Middle frontal gyrus (tissue), 1 donor: ENCODE data around the gene LRP5.

ENCODE experiments used
- DNase-seq: peaks from one replicate; pipeline ENCODE4 v3.0.0-alpha.2; 2015; ENCODE audit warnings: low spot score; ENCODE audit errors: extremely low spot score

The LRP5 gene

DNA sequence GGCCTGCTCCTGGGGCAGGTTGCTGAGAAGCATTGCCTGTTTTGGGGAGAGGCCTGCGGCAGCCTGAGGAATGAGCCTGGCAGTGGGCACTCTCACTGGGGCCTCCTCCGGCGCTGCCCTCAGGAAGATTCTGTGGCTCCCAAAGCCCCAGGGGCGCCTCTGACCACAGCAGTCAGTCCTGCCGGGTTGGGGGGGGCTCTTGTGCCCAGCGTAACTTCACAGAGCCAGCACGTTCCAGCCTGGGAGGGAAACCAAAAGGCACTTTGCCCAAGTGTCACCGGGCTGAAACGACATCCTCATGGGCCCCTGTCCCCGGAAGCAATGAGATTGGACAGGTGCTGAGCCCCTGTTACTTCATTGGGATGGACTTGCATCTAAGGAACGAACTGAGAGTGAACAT is 4.3 kb upstream of the LRP5 start:
- DNase-seq: no peak

DNA sequence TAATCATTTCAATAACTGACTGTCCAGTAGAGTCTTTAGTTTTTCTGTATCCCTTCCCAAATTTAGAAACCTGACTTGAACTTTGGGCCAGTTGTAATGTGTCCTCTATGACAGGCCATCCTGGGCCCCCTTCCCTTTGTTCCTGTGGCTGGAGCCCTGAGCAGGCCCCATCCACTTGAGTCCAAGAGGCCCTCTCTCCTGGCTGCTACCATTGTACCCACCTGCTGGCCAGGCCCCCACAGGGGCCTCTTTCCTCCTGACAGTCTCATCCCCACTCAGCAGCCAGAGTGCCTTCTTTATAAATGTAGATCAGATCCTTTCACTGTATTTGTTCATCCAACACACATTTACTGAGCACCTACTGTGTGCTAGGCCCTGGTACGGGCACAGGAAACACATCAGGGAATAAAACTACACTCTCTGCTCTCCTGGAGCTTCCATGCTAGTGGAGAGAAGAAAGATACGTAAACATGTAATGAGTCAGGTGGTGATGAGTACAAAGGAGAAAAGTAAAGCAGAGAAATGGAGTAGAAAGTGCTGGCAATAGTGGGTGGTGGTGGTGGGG is 2.7 kb upstream of the LRP5 start:
- DNase-seq: no peak

DNA sequence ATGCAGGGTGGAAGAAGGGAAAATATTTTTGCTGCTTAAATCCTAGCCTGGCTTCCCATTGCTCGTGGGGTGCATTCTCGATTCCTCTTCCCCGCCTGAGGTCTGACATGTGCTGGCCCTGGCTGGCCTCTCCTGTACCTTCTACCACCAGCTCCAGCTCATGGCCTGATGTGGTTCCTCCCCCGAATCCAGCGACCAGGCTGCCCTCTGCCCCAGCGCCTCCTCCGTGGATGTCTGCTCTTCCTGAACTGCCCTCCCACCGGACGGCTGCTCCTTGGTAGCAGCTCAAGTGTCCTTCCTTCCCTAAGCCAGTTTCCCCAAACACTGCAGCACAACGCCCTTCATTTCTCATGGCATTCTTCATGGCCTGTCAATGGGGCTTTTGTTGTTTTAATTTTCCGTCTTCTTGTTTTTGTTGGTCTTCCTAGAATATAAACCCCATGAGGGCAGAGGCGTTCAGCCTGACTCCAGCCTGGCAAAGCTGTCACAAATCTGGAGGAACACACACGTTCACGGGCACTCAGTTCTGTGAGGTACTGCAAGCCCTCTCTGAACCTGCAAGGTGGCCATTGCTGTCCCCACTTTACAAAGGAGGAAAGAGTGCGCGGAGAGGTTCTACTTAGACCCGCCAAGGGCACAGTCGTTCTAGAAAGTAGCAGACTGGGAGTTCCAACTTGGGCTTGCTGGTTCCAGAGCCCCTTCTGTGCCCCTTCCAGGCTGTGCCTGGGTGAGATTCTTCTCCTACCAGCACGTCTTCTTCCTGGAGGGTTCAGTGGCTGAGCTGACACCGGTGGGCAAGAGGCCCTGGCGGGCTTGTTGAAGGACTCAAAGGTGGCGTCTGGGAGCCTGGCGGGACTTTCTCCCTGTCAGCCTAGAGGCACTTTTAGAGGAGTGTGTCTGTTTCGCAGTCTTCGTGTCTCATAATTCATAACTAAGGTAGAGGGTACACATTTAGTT is 953 bp upstream of the LRP5 start:
- DNase-seq: no peak

DNA sequence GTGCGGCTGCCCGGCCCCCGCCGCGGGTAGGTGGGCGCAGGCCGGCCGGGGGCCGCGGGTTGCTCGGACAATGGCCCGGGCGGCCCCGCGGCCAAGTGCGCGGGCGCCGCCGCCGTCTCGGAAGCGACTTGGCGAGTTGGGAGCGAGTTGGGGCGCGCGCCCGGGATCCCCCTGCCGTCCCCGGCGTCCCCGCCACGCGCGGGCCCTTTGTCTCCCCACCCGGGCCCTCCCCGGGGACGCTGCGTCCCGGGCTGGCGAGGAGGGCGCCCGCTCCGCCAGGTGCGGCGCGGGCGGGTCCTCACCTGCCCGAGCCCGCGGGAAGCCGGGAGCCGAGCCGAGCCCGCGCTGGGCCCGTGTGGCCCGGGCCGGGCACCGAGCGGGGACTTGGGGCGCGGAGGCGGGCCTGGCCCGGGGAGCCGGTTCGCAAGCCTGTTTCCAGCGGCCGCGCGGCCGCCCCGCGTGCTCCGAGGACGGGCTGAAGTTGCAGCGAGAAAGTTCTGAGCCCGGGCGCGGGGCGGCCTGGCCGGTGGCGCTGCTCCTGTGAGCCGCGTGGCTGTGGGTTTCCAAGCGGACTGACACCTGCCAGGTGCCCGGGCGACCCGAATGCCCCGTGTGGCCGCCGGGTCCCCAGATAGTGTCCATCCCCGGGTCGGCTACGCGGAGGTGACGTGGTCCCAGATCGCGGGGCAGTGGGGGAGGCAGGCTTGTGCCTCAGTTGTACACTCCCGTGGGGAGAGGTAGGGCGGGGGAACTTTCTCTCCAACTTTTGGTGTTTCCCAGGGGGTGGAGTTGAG is 586 bp downstream of the LRP5 start:
- no peak for DNase-seq

DNA sequence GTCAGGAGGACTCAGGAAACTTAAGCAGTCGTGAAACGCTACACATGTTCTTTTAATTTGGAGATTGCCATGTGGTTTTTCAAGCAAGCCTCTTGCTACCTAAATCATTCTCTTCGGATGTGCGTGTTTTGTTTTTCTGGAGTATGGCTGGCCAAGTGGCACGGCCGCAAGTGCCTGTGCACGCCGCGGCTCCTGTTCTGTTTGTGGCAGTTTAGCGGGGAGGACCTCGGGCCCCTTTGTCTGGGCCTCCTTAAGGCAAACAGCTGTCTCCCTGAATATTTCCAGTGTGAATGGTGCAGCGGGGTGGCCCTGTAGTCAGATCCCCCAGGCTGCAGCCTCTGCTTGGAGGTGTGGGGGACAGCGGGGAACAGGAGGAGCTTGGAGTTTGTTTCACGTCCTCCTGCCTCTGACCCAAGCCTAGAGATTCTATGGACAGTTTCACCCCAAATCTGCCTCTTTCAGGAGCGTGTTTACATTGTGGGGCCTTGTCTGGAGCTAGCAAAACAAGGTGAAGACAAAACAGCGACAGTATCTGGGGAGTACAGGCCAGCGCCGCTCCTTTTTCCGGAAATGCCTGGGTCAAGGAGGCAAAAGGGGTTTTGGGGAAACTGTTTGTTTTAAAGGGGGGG is 1.3 kb downstream of the LRP5 start:
- no peak for DNase-seq

DNA sequence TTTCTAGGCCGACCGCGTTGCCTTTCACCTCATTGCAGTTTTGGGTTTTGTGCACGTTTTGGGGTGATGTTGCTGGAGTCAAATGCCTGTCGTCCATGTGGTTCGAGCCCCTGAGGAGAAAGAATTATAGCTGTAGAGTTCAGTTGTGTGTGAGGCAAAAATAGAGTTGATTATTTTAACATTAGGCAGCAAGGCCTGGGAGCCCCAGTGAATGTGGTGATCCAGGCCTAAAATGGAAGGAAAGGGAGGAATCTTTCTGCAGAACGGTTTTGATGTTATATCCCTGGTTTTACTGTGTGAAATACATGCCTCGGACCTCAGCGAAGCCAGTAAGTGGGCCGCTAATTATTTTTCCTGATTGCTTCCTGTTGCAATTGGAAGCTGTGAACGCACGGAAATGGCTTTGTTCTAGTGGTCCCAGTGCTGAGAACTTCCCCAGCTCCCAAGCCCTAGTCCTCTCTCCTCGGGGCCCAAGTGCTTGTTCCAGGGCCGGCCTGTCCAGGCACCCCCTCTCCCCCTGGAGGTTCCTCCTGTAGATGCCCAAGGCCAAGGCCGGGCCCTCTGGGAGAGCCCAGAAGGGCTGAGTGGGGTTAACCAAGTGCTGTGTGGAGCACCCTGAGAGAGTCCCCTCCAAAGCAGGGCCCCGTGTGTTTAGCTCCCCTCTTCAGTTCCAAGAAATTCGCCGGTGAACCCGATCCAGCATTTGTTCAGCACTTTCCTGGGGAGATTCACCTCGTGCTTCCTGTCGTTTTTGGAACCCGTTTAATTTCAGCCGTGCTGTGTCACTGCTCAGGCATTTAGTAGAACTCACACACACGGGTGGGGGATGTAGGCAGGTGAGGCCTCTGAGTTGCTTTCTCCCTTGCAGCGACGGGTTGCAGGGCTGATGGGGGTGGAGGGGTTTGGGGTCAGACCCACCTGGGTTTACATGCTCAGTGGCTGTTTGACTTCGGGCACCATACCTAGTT is 2.1 kb downstream of the LRP5 start:
- no peak for DNase-seq

DNA sequence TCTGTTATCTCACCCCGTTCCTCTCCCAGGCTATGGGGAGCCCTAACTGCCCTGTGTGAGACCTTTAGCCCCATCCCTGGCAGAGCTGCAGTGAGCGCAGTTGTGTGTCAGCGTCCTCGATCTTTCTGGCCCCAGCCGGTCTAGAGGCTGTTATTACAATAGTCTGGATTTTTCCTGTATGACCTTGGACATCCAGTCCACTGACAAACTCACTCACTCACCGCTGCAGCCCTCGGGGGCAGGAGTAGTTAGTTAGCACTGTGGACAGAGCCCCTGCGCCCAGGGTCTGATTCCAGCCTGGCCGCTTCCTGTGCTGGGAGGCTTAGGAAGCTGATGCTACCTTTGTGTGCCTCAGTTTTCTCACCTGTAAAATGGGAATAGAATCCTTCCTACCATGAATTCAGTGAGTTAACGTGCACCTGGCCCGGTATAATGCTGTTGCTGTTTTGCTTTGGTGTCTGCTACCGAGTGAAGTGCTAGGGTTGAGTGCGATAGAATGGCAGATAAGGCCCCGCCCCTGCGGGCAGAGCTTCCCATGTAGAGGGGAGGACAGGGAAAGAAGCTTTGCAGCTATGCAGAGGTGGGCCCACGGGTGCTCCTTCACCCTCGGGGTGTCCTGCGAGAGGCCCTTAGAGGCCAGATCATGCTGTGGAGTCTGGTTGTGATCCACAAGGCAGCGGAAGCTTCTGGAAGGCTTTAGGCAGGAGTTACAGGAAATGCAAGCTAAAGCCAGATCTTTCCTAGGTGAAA is 3.0 kb downstream of the LRP5 start:
- DNase-seq: no peak

DNA sequence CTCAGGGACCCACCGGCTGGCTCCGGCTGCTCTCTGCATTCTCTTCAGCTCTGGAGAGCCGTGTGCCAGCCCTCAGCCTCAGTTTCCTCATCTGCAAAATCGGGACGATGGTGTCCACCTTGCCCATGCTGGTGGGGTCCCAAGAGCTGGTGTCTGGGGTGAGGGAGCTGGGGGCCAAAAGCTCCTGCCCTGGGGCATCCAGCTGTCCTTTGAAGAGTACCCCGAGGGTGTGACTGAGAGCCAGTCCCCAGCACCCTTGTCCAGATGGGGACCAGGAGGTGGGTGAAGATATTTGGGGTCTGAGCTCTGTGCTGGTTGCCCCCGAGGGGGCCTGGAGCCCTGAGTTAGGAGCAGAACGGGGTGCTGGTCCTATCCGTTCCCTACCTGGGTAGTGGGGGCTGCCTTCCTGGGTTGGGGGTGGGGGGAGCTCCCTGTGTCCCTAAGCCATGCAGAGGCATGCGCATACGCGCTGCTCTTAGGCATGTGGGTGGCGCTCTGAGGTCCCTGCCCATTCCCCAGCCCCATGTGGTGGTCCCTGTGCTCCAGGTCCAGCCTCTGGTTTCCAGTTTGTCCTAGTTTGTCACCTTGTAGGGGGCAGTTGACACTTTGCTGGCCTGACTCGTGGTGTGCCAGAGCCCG is 4.9 kb downstream of the LRP5 start:
- no peak for DNase-seq

DNA sequence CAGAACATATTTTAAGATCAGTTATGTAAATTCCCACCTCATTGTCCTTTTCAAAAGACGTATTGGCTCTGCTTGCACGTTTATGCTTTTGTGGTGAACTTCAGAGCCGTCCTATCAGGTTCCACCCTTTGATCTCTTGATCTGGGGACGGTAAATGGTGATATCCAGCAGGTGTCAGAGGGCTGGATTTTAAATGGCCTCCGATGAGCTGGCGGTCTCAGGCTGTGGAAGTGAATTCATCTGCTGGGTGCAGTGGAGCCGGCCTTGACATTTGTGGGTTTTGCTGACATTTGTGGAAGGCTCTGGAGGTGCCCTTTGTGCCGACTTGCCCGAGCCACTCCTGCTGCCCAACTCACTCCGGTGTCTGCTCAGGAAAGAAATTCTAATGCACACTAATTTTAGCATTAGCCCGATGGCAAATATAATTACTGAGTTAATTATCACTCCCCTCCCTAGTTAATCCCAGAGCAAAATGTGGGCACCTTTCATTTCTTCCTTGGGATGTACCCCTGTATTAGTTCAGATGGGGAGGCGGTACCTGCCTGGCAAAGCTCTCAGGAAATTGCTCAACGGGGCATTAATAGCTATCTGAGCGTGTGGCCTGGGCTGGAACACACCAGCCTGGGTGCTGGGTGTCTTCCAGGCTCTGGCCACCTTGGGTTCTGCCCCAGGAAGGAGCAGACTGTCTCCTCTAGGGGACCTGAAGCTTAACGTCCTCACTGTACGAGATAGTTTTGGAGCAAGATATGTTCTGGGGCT is 9.1 kb downstream of the LRP5 start:
- DNase-seq: no peak

DNA sequence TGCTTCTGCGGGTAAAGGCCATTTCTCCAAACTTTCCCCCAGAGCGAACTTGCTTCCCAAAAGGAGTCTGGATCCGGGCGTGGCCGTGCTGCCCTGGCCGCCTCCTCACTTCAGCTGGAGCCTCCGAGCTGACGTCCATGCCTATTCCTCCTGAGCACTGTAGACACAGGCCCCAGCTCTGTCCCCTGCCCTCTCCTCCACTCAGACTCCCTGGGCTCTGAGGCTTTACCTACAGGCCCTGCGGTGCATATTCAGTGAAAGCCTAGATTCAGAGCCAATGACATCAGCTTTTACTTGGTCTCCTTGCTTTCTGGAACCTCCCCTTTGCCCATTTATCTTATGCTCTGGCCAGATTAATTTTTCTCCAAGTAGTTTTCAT is 9.7 kb downstream of the LRP5 start:
- no peak for DNase-seq

DNA sequence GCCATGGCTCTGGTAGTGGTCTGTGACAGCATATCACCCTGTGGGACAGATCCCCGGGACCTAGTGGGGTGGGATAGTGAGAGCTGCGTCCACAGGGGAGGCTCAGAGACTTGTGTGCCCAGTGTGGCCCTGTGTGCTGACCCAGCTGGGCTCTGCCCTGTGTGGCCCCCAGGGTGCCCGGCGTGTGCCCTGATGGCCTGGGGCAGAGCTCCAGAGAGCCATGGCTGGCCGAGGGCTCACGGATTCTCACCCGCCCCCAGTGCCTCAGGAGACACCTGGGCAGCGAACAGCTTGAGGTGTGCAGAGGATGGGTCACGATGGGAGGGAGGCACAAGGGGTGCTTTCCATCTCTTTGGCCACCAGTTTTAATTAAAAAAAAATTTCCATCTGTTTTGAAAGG is 11.8 kb downstream of the LRP5 start:
- DNase-seq: no peak

DNA sequence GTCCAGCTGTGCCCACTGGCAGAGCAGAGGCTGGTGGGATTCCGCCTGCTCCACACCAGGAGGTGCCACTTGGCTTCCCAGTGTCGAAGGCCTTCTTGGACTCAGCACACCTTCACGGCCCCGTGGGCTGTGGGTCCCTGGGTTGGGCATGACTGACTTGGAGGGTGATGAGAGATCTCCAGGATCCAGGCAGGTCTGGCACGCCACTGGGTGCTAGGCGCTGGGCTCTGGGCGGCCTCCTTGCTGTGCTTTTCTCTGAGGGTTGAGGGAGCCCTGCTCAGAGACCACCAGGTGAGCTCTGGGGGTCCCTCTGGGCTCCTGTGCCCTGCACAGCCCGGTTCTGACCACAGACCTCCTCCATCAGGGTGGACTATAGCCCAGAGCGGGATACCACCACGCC is 12.3 kb downstream of the LRP5 start:
- no peak for DNase-seq

DNA sequence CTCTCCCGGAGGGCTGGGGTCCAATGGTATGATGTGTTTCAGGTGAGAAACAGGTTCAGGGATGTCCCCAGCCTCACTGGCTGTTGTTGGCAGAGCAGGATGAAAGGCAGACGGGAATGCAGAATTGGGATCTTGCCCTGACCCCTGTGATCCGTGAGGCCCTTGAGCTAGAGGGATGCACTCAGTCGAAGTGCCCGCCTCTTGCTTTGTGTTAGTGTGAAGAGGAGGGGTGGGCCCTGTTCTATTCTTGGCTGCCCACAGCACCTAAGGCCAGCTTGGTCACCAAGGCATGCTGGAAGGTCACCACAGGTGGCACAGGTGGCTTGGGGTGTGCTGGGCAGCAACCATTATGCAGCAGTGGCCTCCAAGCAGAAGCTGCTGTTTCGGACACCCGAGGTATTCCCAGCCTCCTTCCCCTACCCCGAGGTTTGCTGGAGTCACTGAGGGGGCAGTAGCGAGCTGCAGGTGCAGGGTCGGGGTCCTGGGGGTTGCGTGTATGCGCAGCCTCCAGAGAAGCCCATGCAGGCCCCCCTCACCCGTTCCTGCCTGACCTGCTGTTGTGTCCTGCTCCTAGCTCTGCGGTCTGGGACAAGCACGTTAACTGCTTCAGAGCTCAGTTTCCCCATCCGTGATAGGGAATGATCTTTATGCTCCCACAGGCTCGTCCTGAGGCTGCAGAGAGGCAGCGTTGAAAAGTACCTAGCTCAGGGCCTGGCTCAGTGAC is 13.0 kb downstream of the LRP5 start:
- no peak for DNase-seq

DNA sequence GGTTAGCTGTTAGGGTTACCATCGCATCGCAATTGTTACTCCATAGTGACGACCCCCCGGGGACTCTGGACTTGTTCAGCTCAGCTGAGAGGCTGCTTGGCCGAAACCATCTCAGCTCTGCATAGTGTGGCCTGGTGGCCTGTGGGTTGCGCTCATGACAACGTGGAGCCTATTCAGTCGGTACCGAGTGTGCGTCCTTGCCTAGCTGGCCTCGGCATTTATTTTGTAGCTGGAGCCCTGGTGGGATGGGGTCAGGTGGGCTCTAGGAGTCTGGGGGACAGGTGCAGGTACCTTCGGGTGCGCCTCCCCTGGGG is 13.5 kb downstream of the LRP5 start:
- DNase-seq: no peak

DNA sequence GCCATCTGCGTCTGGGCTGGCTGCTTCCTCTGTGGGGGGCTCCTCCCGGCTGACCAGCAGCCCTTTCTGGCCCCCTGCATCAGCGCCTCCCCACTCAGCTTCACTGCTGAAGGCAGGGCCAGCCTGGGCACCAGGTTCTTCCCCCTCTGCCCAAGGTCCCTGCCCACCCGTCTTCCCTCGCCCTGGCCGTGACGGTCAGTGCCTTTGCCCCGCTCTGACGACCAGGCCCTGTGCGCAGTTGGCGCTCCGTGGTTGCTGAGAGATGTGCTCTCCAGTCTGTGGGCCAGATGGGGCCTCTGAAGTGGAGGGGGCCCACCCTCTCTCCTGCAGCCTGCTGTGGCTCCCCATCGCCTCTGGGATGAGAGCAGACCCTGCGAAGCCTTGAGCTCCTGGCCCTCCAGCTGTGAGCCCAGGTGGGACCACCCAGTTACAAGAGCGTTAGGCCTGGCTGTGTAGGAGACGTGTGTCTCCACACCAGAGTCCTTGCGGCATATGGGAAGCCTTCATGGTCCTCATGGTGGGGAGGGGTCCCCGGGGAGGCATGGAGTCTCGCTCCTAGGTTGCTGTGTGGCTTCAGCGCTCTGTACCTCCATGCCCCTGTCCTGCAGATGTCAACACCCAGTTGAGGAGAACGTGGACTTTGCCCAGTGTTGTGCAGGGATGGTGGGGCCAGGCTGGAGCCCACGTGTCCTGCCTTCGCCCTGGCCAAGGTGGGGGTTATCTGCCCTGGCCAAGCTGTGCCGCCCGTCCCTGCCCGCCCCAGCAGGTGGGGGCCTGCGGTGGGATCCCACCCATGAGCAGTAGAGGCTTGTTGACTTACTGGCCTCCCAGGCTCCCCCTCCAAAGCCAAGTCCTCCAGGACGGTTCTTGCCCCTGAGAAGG is 14.2 kb downstream of the LRP5 start:
- no peak for DNase-seq

DNA sequence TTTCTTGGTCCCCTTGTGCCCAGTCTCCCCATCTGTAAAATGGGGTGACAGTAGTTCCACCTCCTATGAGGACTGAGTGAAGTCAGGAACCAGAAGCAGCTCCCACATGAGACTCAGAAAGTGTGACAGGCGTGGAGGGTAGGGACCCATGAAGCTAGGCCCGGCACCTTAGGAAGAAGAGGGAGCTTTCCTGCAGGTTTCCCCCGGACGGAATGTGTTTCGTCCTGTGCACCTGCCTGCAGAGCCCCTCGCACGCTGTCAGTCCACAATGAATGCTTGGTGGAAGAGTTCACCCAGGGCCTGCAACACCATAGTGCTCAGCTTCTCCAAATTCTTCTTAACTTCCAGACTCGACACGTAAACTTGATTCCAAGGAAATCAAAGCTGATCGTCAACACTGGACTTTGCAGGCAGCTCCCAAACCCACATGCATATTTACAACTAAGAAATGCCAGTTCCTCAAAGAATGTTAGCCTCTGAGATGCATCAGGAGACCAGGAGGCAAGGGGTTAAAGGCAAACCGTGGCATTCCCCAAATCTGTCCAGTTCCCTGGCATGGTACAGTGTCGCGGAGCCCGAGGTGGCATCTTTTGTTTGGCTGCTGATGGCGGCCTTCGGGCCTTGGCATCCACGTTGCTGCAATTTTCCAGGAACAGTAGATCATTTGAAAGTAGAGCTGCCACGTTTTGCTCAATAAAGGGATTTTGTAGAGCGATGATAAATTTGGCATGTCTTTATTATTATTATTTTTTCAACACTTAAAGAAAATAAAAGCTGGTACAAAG is 15.4 kb downstream of the LRP5 start:
- DNase-seq: no peak
